Activated T-helper 1 cell treated with Interleukin-2 at 50 U/mL for 16 hours (primary cell): ENCODE data around the gene ABHD8.
A peak's percentile ranks its signal among the peaks of the same experiment; 100 is the strongest.

Experiments used
- DNase-seq: peaks from one replicate; pipeline ENCODE4 v3.0.0-alpha.2; 2020; ENCODE audit warnings: low read depth

Gene ABHD8

DNA sequence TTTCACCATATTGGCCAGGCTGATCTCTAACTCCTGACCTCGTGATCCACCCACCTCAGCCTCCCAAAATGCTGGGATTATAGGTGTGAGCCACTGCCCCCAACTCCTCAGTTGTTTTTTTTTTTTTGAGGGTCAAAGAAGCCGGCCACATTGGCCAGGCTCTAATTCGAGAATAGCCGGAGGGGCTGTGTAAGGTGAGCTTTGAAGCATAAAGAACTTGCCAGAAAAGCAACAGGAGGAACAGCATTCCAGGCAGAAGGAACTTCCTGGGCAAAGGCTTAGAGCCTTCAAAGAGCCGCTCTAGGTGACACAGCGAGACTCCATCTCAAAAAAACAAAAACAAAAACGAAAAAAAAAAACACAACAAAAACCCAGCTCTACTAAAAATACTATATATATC, 37.2 kb downstream of the ABHD8 start:
- no peak for DNase-seq

DNA sequence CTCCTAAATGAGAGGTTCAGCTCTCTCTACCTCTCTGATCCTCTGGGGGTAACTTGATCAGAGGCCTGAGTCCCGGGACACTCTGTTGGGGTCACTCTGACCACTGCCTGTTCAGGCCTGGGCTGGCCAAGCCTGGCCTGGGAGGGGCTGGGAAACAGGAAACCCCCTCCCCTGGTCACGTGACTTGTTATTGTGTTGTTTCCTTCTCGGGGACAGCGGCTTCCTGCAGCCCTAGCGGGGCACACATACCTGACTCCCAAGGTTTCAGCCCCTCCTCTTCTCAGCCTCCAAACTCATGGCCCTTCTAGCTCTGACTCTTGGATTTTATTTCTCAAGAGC, 38.6 kb downstream of the ABHD8 start, which contains the start of gene USHBP1:
Gene USHBP1 (minus strand): TSS at position 105 of the 339 bp plus-strand sequence. CDS start 446 bp downstream, outside the sequence.
- no peak for DNase-seq

- no peak for DNase-seq
Observed at GRCh38 chr19:17263712-17264640, 39.2 kb downstream of the ABHD8 start.

- no peak for DNase-seq
Observed at GRCh38 chr19:17262557-17262956, 40.7 kb downstream of the ABHD8 start.

DNA sequence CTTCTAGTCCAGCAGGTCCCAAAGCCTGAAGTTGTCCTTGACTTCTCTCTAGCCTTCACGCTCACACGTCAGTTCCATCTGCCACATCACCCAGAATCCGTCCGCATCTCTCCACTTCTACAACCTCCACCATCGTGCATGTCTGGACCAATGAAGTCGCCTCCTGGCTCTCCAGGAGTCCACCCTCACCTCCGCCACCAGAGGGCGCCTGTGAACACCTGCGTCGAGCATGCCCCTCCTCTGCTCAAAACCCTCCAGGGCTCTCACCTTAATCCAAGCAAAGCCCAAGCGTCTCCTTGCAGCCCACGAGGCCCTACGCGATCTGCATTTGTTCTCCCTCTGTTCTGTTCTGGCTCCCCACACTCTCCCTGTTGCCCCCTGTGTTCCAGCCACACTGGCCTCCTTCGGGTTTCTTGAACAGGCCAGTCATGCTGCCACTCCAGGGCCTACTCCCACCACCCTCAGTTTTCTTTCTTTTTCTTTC, 42.3 kb downstream of the ABHD8 start:
- peak; percentile 81 for DNase-seq

DNA sequence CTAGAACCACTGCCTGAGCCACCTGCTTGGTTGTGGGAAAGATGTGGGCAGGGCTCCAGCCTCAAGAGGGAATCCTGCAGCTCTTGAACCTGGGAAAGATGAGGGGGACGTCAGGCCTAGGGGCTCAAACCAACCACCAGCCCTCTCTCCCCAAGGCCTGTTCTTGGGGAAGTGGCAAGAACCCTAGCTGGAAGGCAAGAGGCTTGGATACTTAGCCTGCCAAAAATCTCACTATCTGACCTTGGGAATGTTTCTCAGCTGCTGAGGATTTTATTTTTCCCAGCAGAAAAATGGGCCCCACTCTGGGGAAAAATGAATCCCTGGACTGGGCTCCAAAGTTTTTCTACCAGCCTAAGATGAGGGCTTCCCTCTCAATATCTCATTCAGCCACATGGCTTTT, 43.3 kb downstream of the ABHD8 start:
- DNase-seq: no peak

- DNase-seq: no peak
Observed at GRCh38 chr19:17259118-17259780, 44.0 kb downstream of the ABHD8 start.

GRCh38 chr19:17256130-17256529, 47.1 kb downstream of the ABHD8 start:
- no peak for DNase-seq

DNA sequence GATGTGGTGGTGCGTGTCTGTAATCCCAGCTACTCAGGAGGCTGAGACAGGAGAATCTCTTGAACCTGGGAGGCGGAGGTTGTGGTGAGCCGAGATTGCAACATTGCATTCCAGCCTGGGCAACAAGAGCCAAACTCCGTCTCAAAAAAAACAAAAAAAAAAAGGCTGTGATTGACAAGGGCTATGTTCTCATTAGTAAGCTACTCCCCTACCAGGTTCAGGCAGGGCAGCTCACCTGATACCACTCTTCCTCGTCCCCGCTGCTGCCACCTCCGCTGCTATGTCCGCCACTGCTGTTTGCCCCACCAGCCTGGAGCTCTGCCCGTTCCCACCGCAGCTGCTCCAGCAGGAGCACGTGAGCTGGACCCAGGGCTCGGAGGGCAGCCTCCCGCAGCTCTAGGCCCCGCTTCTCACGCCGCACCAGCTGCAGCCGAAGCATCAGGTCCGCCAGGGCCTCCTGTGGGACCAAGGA, 48.0 kb downstream of the ABHD8 start:
- no peak for DNase-seq

GRCh38 chr19:17254636-17255035, 48.6 kb downstream of the ABHD8 start:
- no peak for DNase-seq

DNA sequence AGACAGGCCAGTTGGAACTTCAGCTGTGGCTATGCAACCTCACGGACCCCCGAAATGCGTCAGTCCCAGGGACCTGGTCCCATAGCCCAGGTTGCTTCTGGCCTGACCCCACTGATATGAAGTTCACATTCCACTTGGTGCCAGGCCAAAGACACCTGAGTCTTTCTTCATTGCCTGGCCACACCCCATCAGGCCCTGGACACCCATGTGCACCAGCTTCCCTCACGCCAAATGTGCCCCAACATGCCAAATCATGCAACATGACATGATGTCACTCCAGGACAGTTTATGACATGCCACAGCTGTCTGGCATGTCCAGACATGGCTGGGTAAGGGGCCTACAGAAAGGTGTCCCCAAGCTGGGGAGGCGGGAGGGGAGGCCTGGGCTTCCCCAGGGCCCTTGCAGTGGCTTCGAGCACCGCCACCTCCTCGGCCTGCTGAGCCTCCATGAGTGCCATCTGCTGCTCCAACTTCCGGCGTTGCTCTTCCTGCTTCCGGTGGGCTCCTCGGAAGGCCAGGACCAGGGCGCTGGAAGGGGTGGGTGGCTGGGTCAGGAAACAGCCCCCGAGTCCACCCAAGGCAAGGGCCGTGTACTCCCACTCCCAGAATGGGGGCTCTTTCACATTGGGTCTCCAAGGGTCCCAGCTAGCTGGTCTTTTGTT, 53.2 kb downstream of the ABHD8 start:
- no peak for DNase-seq

DNA sequence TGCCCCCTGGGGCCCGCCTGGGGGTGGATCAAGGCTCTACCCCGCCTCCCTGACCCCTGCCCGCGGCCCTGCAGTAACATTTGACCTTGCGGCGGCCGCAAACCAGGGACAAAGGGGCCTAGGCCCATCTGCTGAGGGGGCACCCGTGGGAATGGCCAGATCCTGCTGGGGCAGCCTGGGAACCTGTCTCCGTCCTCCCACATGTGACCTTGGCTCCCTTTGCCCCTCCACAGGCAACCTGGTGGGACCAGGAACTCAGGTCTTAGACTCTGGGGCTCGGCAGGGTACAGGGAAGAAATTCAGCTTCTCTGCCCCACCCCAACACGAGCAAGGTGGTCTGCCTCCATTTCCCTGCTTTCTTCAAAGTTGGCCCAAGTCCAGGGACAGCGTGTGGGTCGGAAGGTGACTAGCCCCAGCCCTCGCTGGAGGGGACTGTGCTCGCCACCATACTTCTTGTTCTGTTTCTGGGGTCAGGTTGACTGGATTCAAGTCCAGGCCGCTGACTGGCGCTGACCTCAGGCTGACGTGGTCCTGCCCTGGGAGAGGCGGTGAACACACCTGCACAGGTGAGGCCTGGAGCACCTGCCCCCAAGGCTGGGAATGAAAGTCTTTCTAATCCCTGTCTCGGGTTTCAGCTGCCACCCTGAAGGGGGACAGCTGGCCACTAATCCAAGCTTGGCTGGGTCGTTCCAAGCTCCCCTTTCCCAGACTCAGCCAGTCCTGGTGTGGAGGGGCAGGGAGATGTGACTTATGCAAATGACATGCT, 55.0 kb downstream of the ABHD8 start:
- DNase-seq: no peak

DNA sequence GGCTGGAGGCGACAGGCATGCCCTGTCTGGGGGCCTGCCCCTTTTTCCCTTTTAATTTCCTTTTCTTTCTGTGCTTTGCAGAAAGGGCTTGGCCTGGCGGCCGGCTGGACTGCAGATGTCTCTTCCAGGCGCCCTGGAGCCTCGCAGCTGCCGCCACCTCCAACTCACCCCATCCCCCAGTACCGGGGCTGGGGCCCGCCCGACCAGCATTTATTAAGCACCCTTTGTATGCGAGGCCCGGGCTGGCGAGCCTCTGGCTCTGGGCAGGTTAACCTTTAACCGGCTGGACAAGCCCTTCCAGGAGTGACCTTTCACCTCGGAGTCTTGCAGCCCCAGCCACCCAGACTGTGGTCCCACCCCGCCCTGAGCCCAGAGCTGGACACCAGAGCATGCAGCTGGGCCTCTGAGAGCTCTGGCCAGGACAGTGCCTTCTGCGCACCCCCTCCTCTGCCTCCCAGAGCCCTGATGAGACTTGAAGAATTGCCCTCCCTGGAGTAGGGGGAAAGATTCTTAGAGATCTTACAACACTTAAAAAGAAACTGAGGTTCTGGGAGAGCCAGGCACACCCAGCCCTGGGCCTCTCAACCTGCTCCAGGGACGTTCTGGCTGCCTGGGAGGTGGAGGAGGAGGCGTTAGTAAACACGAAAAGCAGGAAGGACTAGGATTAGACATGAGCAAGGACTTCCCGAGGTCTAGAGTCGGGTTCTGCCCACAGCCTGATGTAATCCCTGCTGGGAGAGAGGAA, 56.4 kb downstream of the ABHD8 start:
- DNase-seq: no peak

GRCh38 chr19:17245535-17245984, 57.7 kb downstream of the ABHD8 start, which contains the start of gene NR2F6:
Gene NR2F6 (minus strand): TSS chr19:17245919. CDS start chr19:17245220, 699 bp downstream.
- DNase-seq: no peak

DNA sequence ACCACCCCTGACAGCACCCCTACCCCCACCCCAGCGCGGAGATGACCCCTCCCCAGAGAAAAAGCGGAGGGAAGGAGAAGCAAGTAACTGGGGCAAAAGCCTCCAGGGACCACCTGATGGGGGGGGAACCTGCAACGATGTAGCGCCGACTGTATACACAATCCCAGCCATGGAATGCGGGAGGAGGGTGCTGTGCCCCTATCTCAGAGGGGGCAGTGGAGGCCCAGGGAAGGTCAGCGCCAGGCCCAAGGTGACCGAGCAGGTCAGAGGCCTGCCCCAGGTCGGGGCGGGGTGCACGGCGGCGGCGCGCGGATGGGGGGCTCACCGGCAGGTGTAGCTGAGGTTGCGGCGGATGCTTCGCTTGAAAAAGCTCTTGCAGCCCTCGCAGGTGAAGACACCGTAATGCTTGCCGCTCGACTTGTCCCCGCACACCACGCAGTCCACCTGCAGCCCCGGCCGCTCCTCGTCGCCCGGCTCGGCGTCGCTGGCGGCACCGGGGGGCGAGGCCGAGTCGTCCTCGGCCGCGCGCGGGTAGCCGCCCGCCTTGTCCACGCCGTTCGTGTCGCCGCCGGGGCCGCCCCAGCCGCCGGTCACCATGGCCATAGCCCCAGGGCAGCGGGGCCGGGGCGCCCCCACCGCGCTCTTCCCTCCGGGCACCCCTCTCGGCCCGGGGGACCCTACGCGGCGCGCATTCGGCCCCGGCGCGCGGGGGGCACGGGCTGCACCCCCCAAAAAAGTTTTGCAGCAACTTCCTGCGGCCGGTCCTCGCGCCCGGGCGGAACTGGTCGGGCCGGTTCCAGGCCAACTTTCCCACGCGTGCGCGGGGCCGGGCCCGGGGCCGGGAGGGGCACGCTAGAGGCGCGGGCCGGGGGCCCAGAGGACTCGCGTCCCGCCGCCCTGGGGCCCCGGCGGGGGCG, 58.3 kb downstream of the ABHD8 start:
- DNase-seq: no peak

- DNase-seq: no peak
Observed at GRCh38 chr19:17243830-17244617, 59.2 kb downstream of the ABHD8 start.

GRCh38 chr19:17243211-17243829, 59.9 kb downstream of the ABHD8 start:
- no peak for DNase-seq

- DNase-seq: no peak
Observed at GRCh38 chr19:17242431-17243208, 60.6 kb downstream of the ABHD8 start.
